NCI-H1092 (cell line): ENCODE data around the gene DOK6.

Experiments used
- DNase-seq: peaks from one replicate; lab custom pipeline; 2025; lab: John Stamatoyannopoulos, UW

The DOK6 gene

GRCh38 chr18:69435000-69435399 lies 34.3 kb downstream of the DOK6 start:
- DNase-seq, result no peak

- DNase-seq, result no peak
Observed at GRCh38 chr18:69444221-69444620, 43.5 kb downstream of the DOK6 start.

GRCh38 chr18:69447886-69448285 lies 47.2 kb downstream of the DOK6 start:
- no peak for DNase-seq

- no peak for DNase-seq
Observed at GRCh38 chr18:69455125-69455524, 54.4 kb downstream of the DOK6 start.

- DNase-seq, result no peak
Observed at GRCh38 chr18:69469444-69469919, 68.8 kb downstream of the DOK6 start.

- no peak for DNase-seq
Observed at GRCh38 chr18:69480460-69480859, 79.8 kb downstream of the DOK6 start.

GRCh38 chr18:69483574-69483973 lies 82.9 kb downstream of the DOK6 start:
- DNase-seq, result no peak

- no peak for DNase-seq
Observed at GRCh38 chr18:69484699-69485396, 84.2 kb downstream of the DOK6 start.

GRCh38 chr18:69487488-69488394 lies 87.1 kb downstream of the DOK6 start:
- DNase-seq, result no peak

GRCh38 chr18:69490072-69490471 lies 89.4 kb downstream of the DOK6 start:
- DNase-seq, result no peak

- DNase-seq, result no peak
Observed at GRCh38 chr18:69490813-69491212, 90.1 kb downstream of the DOK6 start.

- no peak for DNase-seq
Observed at GRCh38 chr18:69491576-69491975, 90.9 kb downstream of the DOK6 start.

- no peak for DNase-seq
Observed at GRCh38 chr18:69492861-69493260, 92.2 kb downstream of the DOK6 start.

- DNase-seq, result no peak
Observed at GRCh38 chr18:69494841-69495240, 94.2 kb downstream of the DOK6 start.

GRCh38 chr18:69495338-69495737 lies 94.7 kb downstream of the DOK6 start:
- no peak for DNase-seq

- no peak for DNase-seq
Observed at GRCh38 chr18:69495841-69496533, 95.3 kb downstream of the DOK6 start.

GRCh38 chr18:69518989-69519388 lies 118.3 kb downstream of the DOK6 start:
- no peak for DNase-seq

GRCh38 chr18:69523582-69523981 lies 122.9 kb downstream of the DOK6 start:
- no peak for DNase-seq

GRCh38 chr18:69528435-69528834 lies 127.7 kb downstream of the DOK6 start:
- no peak for DNase-seq

- DNase-seq, result no peak
Observed at GRCh38 chr18:69529151-69529550, 128.5 kb downstream of the DOK6 start.

- no peak for DNase-seq
Observed at GRCh38 chr18:69531973-69532372, 131.3 kb downstream of the DOK6 start.

- no peak for DNase-seq
Observed at GRCh38 chr18:69537183-69537582, 136.5 kb downstream of the DOK6 start.

GRCh38 chr18:69538849-69539248 lies 138.2 kb downstream of the DOK6 start:
- no peak for DNase-seq
